ENCODE data around the gene ABCC2. TPM values are rescaled to one million over a fixed set of nuclear protein-coding genes. Genes with fewer than 3 reads are reported as not detected.

ABCC2 gene
- 0.54 and 1.0 TPM in 2 replicates for total RNA-seq

GRCh38 chr10:99782447-99783286, at the start of gene ABCC2:
ABCC2 (plus strand) TSS chr10:99782640; CDS start chr10:99782845, 205 bp downstream.

Other genes with a start within 250 kb of the ABCC2 start
- not detected in 2 replicates for gene NKX2-3, start 249.7 kb upstream of the ABCC2 start, total RNA-seq
- 9.8 and 14.7 TPM in 2 replicates for gene SLC25A28, start 162.2 kb upstream of the ABCC2 start, total RNA-seq
- gene ENTPD7, start 123.1 kb upstream of the ABCC2 start, total RNA-seq = 18.4 and 19.2 TPM in 2 replicates
- gene COX15, start 50.5 kb upstream of the ABCC2 start, total RNA-seq = 31.4 and 33.4 TPM in 2 replicates
- 20.5 and 25.8 TPM in 2 replicates for gene CUTC, start 50.4 kb upstream of the ABCC2 start, total RNA-seq
- 22.3 and 42.1 TPM in 2 replicates for gene DNMBP, start 227.3 kb downstream of the ABCC2 start, total RNA-seq